DMS79 treated with DMSO at 0.1 percent for 48 hours (cell line): ENCODE results near the gene ANKRD52.
A peak's percentile ranks its signal among the peaks of the same experiment; 100 is the strongest.
"Not testable (repeated sequence)": the region's sequence is repeated elsewhere in the genome, so short reads cannot be mapped to it uniquely, and the experiment has no call there.

Experiments
- DNase-seq: peaks from one replicate; lab custom pipeline; 2025; lab: John Stamatoyannopoulos, UW

The ANKRD52 gene

GRCh38 chr12:56272468-56272867, 14.3 kb upstream of the ANKRD52 start:
- not testable (repeated sequence) for DNase-seq

- no peak for DNase-seq
Observed at GRCh38 chr12:56271031-56271430, 12.8 kb upstream of the ANKRD52 start.

- peak; percentile 22 for DNase-seq
Observed at GRCh38 chr12:56267443-56268071, 9.4 kb upstream of the ANKRD52 start.

GRCh38 chr12:56266693-56267442, 8.7 kb upstream of the ANKRD52 start, which contains the start of gene COQ10A:
Gene COQ10A, plus strand, starts transcription at chr12:56266942. Its CDS starts 177 bp downstream, at chr12:56267119.
- DNase-seq = peak; percentile 72

DNA sequence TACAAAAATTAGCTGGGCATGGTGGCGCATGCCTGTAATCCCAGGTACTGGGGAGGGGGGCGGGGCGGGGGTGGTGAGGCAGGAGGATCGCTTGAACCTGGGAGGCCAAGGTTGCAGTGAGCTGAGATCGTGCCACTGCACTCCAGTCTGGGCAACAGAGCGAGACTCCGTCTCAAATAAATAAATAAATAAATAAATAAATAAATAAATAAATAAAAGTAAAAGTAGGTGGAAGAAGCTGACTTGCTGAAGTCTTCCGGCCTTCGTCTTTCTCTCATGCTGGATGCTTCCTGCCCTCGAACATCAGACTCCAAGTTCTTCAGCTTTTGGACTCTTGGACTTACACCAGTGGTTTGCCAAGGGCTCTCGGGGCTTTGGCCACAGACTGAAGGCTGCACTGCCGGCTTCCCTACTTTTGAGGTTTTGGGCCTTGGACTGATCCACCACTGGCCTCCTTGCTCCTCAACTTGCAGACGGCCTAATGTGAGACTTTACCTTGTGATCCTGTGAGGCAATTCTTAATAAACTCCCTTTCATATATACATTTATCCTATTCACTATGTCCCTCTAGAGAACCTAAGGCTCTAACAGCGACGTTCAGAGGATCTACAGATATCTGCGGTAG, 8.0 kb upstream of the ANKRD52 start:
- not testable (repeated sequence) for DNase-seq

DNA sequence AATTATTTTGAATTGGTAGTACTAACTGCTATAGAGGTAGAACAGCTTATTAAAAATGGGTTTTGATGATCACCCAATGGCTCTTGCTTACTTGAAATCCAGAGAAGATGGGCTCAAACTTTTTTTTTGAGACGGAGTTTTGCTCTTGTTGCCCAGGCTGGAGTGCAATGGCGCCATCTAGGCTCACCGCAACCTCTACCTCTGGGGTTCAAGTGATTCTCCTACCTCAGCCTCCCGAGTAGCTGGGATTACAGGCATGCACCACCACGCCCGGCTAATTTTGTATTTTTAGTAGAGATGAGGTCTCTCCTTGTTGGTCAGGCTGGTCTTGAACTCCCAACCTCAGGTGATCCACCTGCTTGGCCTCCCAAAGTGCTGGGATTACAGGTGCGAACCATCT, 4.8 kb upstream of the ANKRD52 start:
- DNase-seq = not testable (repeated sequence)

DNA sequence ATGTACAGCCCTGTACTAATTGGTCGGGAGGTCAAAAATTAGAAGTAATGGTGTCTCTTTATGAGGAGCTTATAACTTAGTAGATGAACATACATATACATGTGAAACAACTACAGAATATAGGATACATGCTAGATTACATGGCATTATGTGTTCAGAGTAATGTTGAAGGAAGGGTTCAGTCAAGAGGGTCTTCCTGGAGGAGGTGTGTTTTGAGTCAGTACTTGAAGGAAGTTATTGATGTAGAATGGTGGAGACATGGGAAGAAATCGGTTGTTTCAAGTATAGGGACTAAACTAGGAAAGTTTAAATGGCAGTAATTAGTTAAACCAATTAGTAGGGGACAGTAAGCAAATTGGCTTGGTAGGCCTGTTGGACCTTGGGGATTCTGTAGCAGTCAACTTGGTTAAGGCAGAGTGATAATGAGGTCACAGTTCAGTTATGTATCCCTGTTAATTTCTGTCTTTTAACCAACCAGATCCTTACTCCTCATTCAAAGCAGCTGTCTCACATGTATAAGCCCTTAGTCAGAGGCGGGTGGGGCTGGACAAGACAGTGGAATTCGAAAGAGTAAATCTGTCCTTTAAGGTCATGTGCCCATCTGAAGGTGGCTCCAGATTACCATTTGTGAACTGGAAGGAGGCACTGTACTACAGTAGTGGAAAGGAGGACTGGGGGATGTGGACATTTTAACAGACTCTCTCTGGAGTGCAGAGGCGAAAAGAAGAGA, 3.5 kb upstream of the ANKRD52 start:
- DNase-seq = no peak

DNA sequence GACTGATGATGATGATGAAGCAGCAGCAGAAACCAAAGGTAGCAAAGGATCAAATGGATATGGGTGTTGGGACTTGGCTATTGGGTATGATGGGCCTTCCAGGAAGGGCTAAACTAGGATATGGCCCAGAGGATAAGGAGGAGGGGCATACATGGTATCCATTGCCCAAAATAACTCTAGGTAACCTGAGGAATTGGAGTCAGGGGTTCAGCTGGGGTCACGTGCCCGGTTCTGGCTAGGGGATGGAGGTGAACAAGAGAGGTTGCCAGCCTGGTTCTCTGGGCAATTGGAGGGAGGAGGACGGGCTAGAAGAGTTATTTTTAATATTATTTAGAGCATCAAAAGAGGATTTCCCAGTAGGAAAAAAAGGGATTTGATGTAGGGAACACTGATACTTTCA, 2.7 kb upstream of the ANKRD52 start:
- DNase-seq = no peak

- DNase-seq = no peak
Observed at GRCh38 chr12:56260380-56260779, 2.2 kb upstream of the ANKRD52 start.

DNA sequence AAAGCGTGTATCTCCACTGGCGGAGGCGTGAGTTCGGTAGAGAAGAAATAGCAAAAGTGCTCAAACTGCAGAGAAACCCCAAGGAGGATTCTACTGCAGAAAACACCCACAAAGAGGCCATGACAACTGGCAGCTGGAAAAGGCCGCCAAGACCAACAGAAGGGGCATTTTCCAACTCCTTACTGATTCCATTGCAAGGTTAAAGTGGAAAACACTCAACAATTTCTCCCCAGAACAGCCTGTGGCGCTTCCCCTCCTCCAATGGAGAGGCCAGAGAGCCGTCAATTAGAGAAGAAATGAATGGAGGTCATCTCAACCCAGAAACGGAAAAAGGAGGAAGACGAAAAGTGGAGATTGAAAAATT, 618 bp upstream of the ANKRD52 start:
- no peak for DNase-seq

GRCh38 chr12:56257491-56258067, 605 bp downstream of the ANKRD52 start:
- DNase-seq = peak; percentile 4

DNA sequence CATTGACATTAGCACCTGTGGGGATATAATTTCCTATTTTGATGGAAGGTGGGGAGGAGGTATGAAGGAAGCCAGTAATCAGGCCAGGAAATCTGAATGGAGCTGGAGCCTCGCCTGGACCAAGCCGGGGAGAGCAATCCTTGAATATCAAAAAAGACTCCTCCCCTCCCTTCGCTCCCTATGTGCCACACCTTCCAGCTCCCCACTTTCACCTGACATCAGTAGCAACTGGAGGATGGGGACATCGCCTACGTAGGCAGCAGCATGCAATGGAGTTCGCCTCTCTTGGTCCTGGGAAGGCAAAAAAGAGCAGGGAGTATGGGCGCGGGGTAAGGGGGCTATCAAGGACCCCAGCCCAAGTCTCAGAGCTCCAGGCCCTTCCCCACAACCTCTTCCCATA, 1.1 kb downstream of the ANKRD52 start:
- DNase-seq = no peak

- no peak for DNase-seq
Observed at GRCh38 chr12:56256326-56256960, 1.7 kb downstream of the ANKRD52 start.

DNA sequence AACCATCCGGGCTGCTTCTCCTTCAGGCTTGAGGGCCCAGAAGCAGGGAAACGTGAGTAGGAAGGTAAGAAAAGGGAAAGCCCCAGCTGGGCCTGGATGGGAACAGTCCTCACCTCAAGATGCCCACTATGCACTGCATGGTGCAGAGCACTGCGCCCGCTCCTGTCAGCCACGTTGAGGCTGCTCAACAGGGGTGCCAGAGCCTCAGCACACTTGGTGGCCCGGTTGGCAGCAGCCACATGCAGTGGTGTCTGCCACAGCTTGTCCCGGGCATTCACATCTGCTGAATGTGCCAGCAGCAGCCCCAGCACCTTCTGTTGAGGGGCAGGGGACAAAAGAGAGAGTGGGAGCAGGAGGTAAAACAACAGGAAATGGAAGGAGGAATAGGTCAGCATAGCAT, 2.5 kb downstream of the ANKRD52 start:
- DNase-seq = no peak

DNA sequence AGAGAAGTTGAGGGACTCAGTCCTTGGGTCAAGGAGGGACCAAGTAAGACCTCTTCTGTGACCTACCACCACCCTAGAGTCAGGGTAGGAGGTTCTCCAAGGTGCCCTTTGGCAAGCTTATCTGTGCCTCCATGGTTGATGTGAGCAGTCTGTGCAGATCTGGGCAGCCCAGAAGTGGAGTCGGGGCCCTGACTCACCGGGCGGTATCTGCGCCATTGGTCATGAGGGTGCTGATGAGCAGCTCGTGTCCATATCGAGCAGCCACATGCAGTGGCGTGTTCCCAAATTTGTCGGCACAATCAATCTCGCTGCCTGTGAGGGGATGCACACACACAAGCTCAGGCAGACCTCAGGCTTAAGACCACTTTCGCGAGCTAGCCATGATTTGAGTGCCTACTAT, 5.1 kb downstream of the ANKRD52 start:
- DNase-seq = no peak

DNA sequence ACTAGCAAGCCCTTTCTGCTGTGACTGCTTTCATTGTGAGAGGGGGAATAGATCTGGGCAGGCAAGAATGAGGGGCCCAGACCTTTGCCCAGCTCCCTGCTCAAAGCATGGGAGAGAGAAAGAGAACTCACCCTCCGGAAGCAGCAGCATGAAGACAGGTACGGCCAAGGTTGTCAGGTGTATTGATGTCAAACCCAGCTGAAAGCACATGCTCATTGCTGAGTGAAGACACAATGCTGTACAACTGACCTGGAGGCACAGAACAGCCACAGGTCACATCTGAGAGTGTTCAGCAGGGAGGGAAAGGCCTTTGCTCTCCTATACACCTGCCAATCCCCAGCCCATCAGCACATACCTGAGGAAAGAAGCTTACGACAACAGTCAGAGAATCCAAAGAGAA, 5.5 kb downstream of the ANKRD52 start:
- no peak for DNase-seq

DNA sequence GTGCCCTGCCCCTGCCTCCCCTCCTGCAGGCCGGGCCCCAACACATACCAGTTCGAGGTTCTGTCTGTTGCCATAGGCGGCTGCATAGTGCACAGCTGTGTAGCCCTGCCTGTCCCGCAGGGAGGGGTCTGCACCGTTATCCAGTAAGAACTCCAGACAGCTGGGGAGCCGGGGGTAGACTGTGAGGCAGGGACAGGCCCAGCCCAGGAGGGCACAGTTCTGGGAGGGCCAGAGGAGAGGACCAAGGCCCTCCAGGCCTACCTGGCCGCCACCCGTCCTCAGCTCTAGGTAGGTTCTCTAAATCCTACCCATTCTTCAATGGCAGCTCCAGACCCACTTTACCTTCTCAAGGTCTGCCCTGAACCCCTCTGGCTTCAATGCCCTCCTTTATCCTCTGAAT, 9.5 kb downstream of the ANKRD52 start:
- no peak for DNase-seq

DNA sequence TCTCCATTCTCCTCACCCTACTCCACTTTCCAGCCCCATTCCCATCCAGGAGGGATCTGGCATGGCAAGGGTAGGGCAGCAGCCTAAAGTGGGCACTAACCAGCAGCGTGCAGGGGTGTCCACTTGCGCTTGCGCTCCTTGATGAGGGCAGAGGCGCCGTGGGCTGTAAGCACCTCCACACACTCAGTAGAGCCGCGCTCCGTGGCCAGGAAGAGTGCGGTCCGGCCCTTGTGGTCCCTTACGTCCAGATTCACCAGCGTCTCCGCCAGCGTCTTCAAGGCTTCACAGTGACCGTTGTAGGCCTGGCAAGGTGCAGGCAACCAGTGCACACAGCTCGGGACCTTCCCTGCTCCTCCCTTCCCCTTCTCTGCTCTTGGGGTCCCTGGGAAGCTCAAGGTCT, 10.3 kb downstream of the ANKRD52 start:
- DNase-seq = no peak

- no peak for DNase-seq
Observed at GRCh38 chr12:56244494-56244893, 13.7 kb downstream of the ANKRD52 start.

- no peak for DNase-seq
Observed at GRCh38 chr12:56243731-56244181, 14.4 kb downstream of the ANKRD52 start.

DNA sequence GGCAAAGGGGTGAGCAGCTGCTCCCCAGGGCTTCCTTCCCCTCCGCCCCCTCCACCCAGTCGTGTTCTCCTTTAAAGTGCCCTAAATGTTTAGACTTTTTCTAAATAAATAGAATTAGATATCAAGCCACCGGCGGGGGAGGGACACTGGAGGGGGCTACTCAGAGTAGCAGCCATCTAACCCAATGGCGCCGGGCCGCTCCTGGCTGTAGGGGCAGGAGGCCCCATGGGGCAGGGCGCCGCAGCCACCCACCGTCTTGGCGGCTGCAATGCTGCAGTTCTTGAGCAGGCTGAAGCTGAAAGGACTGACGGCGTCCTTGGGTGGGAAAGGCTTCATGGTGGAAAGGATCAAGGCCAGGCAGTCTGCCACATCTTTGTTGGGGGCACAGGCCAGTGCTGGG, 15.2 kb downstream of the ANKRD52 start:
- DNase-seq = no peak
